DND-41 (cell line): Measurements from ENCODE around the gene DDIAS.

Source experiments
- CTCF ChIP-seq: IDR thresholded peaks from 2 replicates; pipeline ENCODE4 v1.5.1; 2012; ENCODE audit warnings: borderline replicate concordance, low read length, moderate library complexity, mild to moderate bottlenecking; ENCODE audit not compliant: poor library complexity, severe bottlenecking; ENCODE audit errors: extremely low read depth
- EZH2 ChIP-seq: IDR thresholded peaks from 3 replicates; pipeline ENCODE4 v1.6.1; 2012; ENCODE audit warnings: borderline replicate concordance, low read depth, mild to moderate bottlenecking, moderate library complexity, low read length, inconsistent platforms; ENCODE audit not compliant: severe bottlenecking

- TF ChIP-seq CTCF (no peak), EZH2 (no peak)
These were observed 68.3 kb downstream of the DDIAS start for GRCh38 chr11:82969811-82970210.
